NT2/D1 (cell line): Measurements from ENCODE around the gene PSMB5.

Source experiments
- SUZ12 ChIP-seq: IDR thresholded peaks from 2 replicates; pipeline ENCODE4 v1.6.1; 2011; ENCODE audit not compliant: insufficient read length, insufficient read depth; ENCODE audit errors: extremely low read depth
- YY1 ChIP-seq: IDR thresholded peaks from 2 replicates; pipeline ENCODE4 v1.6.1; 2011; ENCODE audit not compliant: insufficient read length, insufficient read depth
- ZNF274 ChIP-seq: IDR thresholded peaks from 2 replicates; pipeline ENCODE4 v1.6.1; 2011; ENCODE audit warnings: mild to moderate bottlenecking, low read depth, low read length

- TF ChIP-seq YY1 (no peak), SUZ12 (no peak), ZNF274 (no peak)
These were observed 19.5 kb upstream of the PSMB5 start for GRCh38 chr14:23054000-23054811.
